AG04449 (cell line): ENCODE results near the gene GPR156.
"Not testable (repeated sequence)": the region's sequence is repeated elsewhere in the genome, so short reads cannot be mapped to it uniquely, and the experiment has no call there.

Source experiments
- CTCF ChIA-PET: fragments of 350-600 bp; formaldehyde crosslinking; extraction: SDS; loops from one replicate; lab custom pipeline; 2021; ENCODE audit warnings: antibody characterized with exemption; lab: Yijun Ruan, JAX
- POLR2A ChIA-PET: fragments of 400-600, 350-600 bp; formaldehyde crosslinking; extraction: SDS; loops from one replicate; lab custom pipeline; 2020; ENCODE audit warnings: antibody characterized with exemption, inconsistent platforms; lab: Yijun Ruan, JAX
- DNase-seq: peaks from one replicate; pipeline ENCODE4 v3.0.0-alpha.2; 2010; ENCODE audit warnings: low read depth, low spot score
- H3K4me3 ChIP-seq: 2 replicates; pipeline ENCODE4 v1.5.1; 2011; ENCODE audit warnings: low read depth, mild to moderate bottlenecking, control low read depth, low read length
- TF ChIP-seq, protein P1 (sequence below): IDR thresholded peaks from one replicate; pipeline ENCODE4 v1.5.1; 2011; ENCODE audit warnings: mild to moderate bottlenecking, moderate library complexity, low read length, control low read depth, inconsistent platforms; ENCODE audit not compliant: insufficient read depth; ENCODE audit errors: missing control alignments

GPR156 gene

DNA sequence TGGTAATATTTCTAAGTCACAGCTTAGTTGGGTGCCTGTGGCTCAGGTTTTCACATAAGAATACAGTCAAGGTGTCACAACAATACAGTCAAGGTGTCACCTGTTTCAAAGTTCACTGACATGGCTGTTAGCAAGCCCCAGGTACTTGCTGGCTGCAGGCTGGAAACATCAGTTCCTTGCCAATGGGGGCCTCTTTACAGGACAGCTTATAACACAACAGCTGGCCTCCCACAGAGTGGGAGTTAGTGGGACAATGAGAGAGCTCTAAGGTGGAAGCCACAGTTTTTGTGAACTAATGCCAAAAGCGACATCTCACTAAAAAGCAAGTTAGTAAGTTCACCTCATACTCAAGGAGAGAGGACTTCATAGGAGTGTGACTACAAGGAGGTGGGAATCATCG is 45.4 kb downstream of the GPR156 start:
- DNase-seq, result no peak
- ChIA-PET POLR2A (interaction anchor here (0.7 kb wide), 1 partner anchor 65 kb away, joined by 3 read pairs; no protein-coding TSS in a partner anchor), CTCF (interaction anchor here (0.8 to 2.4 kb wide), 8 partner anchors 11 to 348 kb away, joined by 3 to 7 read pairs (median 3); no protein-coding TSS in a partner anchor)
- no peak overlapping the region for H3K4me3 ChIP-seq
- TF ChIP-seq, protein P1, sequence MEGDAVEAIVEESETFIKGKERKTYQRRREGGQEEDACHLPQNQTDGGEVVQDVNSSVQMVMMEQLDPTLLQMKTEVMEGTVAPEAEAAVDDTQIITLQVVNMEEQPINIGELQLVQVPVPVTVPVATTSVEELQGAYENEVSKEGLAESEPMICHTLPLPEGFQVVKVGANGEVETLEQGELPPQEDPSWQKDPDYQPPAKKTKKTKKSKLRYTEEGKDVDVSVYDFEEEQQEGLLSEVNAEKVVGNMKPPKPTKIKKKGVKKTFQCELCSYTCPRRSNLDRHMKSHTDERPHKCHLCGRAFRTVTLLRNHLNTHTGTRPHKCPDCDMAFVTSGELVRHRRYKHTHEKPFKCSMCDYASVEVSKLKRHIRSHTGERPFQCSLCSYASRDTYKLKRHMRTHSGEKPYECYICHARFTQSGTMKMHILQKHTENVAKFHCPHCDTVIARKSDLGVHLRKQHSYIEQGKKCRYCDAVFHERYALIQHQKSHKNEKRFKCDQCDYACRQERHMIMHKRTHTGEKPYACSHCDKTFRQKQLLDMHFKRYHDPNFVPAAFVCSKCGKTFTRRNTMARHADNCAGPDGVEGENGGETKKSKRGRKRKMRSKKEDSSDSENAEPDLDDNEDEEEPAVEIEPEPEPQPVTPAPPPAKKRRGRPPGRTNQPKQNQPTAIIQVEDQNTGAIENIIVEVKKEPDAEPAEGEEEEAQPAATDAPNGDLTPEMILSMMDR, result no peak

DNA sequence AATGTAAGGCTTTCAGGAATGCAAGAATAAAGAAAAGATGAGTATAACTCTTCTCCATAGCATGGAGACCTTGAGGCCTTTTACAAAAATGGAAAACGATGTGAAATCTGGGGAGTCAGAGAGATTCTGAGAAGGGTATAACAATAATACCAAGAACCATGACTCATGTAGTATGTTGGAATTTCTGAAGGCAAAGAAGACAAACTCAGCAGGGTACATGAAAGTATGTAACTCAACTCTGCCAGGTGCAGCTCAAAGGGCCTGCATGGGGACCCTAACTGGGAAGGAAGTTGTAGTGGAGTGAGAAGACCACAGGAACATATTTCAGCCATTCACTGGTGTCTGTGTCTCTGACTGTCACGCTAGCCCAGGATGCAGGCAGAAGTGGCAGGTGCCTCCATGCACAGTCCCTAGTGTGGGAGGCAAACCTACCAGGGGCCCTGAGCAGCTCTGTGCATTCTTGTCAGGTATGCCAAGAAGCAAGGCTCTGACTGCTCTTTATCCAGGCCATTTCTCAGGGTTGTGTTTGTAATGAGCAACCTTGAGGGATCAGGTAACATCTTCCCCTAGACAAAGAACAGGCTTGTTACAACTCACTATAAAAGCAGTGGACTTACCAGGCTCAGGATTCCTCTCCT is 57.2 kb downstream of the GPR156 start:
- TF ChIP-seq, protein P1, result no peak
- DNase-seq, result no peak
- POLR2A ChIA-PET, result no interaction called here
- no peak overlapping the region for H3K4me3 ChIP-seq
- CTCF ChIA-PET, result interaction anchor here (0.9 to 1.9 kb wide), 4 partner anchors 9 to 336 kb away, joined by 3 to 10 read pairs (median 4); no protein-coding TSS in a partner anchor

DNA sequence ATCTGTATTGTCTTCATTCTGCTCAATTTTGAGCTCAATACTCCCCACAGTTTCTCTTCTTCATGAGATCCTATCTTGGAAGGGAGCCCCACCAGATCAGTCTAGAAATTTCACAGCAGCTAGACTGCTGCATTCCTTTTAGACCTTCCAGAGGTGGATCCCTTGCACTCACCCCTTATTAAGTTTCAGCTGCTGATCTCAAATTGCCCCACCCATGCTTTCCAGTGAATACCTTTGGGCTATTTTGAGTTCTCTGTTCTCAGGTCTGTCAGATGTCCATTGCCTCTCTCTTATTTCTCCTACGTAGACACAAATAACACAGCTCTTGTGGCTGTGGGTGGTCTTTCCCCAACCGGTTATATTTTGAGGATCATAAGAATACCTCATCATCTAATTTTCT is 60.8 kb downstream of the GPR156 start:
- POLR2A ChIA-PET, result no interaction called here
- TF ChIP-seq, protein P1, result no peak
- CTCF ChIA-PET, result interaction anchor here (0.8 kb wide), 1 partner anchor 336 kb away, joined by 3 read pairs; no protein-coding TSS in a partner anchor
- no peak for DNase-seq
- H3K4me3 ChIP-seq, result no peak overlapping the region

DNA sequence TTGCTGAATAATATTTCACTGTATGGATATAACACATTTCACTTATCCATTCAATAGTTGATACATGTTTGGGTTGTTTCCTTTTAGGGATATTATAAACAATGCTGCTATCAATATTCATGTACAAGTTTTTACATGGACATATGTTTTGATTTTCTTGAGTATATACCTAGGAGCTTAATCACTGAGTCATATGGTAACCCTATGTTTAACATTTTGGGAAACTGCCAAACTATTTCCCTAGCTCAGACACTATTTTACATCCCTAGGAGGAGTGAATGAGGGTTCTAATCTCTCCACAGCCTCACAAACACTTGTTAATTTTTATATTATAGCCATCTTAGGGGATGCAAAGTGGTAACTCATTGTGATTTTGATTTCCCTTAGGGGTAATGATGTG is 66.0 kb downstream of the GPR156 start:
- no peak overlapping the region for H3K4me3 ChIP-seq
- CTCF ChIA-PET, result interaction anchor here (0.8 to 1.1 kb wide), 2 partner anchors 10 to 25 kb away, joined by 3 to 4 read pairs; no protein-coding TSS in a partner anchor
- DNase-seq, result no peak
- POLR2A ChIA-PET, result no interaction called here
- TF ChIP-seq, protein P1, result no peak

DNA sequence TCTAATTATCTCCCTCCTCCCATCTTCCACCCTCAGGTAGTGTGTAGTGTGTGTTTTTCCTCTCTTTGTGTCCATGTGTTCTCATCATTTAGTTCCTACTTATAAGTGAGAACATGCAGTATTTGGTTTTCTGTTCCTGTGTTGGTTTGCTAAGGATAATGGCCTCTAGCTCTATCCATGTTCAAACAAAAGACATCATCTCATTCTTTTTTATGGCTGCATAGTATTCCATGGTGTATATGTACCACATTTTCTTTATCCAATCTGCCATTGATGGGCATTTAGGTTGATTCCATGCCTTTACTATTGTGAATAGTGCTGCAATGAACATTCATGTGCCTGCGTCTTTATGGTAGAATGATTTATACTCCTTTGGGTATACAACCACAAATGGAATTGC is 68.4 kb downstream of the GPR156 start:
- DNase-seq, H3K4me3 ChIP-seq, CTCF ChIA-PET, POLR2A ChIA-PET: not testable (repeated sequence)

DNA sequence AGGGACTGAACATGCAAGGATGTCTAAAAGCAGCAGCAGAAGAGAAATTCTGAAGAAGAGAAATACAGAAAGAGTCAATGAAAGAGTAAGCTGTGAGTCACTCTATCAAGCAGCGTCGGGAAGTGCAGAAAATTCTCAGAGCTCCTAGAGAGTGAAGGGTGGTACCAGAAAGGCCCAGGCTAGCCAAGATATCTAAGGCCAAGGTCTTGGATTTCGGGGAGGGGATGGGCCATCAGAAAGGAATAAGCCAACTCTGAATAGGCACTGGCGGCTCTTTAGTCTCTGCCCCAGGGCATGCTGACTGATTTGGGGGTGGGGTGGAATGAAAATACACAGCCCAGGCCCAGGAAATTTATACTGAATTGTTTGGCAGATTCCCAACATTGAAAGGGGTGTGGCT is 70.8 kb downstream of the GPR156 start:
- TF ChIP-seq, protein P1, result no peak
- DNase-seq, result no peak
- H3K4me3 ChIP-seq, result no peak overlapping the region
- ChIA-PET POLR2A (no interaction called here), CTCF (interaction anchor here (1.7 kb wide), 1 partner anchor 11 kb away, joined by 4 read pairs; no protein-coding TSS in a partner anchor)
